ENCODE results near the gene DRD4. TPM values are rescaled to one million over a fixed set of nuclear protein-coding genes. Genes with fewer than 3 reads are reported as not detected.

Gene DRD4
- total and polyA plus RNA-seq, 10 of the 15 experiments (the other 5 are each of a cell fraction or from before 2014, with no cell fraction given), result not detected

DNA sequence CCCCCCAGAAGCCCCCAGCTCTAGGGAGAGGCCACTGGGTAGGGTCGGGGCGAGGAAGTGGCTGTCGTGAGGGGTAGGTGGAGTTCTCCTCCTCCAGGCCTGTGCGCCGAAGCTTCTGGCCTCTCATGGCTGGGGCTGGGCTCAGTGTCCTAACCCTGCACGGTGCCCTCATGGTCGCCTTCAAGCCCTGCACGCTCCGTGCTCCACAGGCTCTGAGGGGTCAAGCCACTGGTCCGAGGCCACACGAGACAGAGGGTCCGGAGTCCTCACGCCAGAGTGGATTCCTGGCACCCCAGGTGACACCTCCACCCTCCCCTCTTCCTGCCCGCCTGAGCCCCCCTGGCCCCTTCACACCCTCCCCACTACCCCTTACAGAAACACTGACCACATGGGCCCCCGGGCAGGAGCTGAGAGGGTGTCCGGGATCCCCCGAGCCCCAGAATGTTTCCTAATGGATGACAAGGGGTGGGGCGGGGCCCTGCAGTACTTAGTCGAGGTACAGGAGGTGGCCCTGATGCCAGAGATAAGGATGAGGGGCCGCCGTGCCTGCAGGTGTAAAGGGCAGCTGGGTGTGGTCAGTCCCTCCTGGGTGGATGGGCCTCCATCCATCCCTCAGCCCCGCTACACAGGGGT is 11.3 kb upstream of the DRD4 start:
- H3K9me3 ChIP-seq (replicated peaks; ENCODE audit: control insufficient read depth, insufficient read depth, low read length), result no peaks in the 10 kb centered on the region
- in situ Hi-C loops (cut with MboI), result no loop called here
- ChIA-PET SMC1A (ENCODE audit: uncharacterized antibody, unreplicated experiment) (no interaction called here), CTCF (interaction anchor here (1.1 kb wide), 1 partner anchor 100 kb away, joined by 3 read pairs; no protein-coding TSS in a partner anchor), RAD21 (ENCODE audit: unreplicated experiment) (no interaction called here), POLR2A (no interaction called here)
- no peaks in the 10 kb centered on the region for H3K36me3 ChIP-seq (ENCODE audit: control insufficient read depth in 2 of 2, insufficient read depth in 2 of 2, low read length in 1 of 2)
- no peak overlapping the region for H3K27ac ChIP-seq (ENCODE audit: control insufficient read depth, insufficient read depth)
- H3K9ac ChIP-seq (ENCODE audit: control insufficient read depth, insufficient read depth, low read length), result no peak overlapping the region
- ATAC-seq, result no peak
- no peak overlapping the region for H2AFZ ChIP-seq (ENCODE audit: control insufficient read depth, low read depth, low read length)
- no peaks in the 10 kb centered on the region for H3K79me2 ChIP-seq (ENCODE audit: control insufficient read depth, insufficient read depth, low read length)
- DNase-seq (ENCODE audit: low read depth, low spot score), result no peak
- peaks cover 25% of the 10 kb centered on the region for H3K4me1 ChIP-seq (ENCODE audit: control insufficient read depth, insufficient read depth, low read length)
- no TSS peak for BruUV-seq (replicated peaks)
- FAIRE-seq, result no peak
- 59% methylated on average over 20 of the region's 22 CpGs for WGBS (ENCODE audit: insufficient coverage, insufficient replicate concordance, low lambda C conversion rate, missing lambda C conversion rate)
- no peaks in the 10 kb centered on the region for H3K27me3 ChIP-seq (replicated peaks in 1 of 2; ENCODE audit: control insufficient read depth in 2 of 2, insufficient read depth in 2 of 2, low read length in 1 of 2)
- H4K20me1 ChIP-seq (ENCODE audit: control insufficient read depth, insufficient read depth), result no peaks in the 10 kb centered on the region
- no peak overlapping the region for H3K4me2 ChIP-seq (ENCODE audit: control insufficient read depth, insufficient read depth)
- H3K4me3 ChIP-seq, result no peak overlapping the region
- intact Hi-C loops (cut with micrococcal nuclease; ENCODE audit: unreplicated experiment), result no loop called here
- TF ChIP-seq EED (IDR thresholded peaks at IDR 0.05; ENCODE audit: low read depth) (no peak), NFXL1 (IDR thresholded peaks at IDR 0.05; ENCODE audit: borderline replicate concordance) (no peak), CHD1 (IDR thresholded peaks at IDR 0.05; ENCODE audit: low read depth, low read length) (no peak), EZH2 (IDR thresholded peaks at IDR 0.05; ENCODE audit: borderline replicate concordance, control insufficient read depth, low read depth, low read length) (no peak), HDAC6 (IDR thresholded peaks at IDR 0.05; ENCODE audit: unreplicated experiment) (no peak), NRF1 (conservative IDR thresholded peaks at IDR 0.05; ENCODE audit: low read depth, low read length) (no peak), TAF1 (IDR thresholded peaks at IDR 0.05; ENCODE audit: borderline replicate concordance, low read depth, low read length) (no peak)
